COLO829 (cell line): ENCODE results near the gene CA10.

Experiments
- DNase-seq: peaks from one replicate; pipeline ENCODE4 v3.0.0; 2012; ENCODE audit warnings: low spot score

CA10 gene

DNA sequence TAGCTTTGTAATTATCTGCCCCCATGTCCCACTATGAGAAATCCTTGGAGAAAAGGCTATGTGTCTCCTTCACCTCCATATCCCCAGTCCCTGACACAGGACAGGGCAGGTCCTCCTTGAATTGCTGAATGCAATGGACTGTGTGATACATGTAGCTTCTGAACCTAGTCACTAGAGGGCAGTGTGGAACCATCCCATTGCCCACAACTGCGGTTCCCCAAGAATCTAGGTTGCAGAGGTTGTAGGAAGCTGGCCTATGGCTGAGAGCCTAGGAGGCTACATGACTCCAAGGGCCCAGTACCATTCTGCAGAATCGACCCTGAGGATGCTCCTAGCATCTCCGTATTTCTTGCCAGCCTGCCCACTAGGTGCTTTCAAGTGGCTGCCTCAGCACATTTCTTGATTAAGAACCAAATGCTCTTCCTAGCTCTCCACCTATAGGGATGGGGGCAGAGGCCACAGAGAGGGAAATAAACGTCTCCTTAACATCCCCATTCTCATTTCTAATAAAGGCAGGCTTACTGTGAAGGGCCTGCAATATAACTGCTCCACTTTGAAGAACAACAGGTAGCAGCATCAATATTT is 394.0 kb downstream of the CA10 start:
- DNase-seq, result peak; percentile 79

DNA sequence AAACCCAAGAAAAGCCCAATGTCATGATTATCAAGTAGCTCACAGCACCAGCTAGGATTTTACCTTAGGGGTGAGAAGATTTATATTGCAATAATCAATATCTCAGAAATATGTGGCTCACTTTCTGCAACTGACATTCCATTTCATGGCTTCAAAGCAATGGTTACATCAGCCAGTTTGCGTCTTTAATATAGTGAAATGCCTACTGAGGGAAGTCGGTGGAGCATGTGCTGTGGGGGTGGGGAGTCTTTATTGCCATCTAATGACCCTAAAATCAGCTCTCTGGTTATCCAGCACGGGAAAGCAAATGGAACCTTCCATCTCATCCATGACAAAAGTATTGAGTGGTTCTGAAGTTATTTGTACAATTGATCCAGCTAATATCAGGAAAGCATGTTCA is 395.5 kb downstream of the CA10 start:
- no peak for DNase-seq

DNA sequence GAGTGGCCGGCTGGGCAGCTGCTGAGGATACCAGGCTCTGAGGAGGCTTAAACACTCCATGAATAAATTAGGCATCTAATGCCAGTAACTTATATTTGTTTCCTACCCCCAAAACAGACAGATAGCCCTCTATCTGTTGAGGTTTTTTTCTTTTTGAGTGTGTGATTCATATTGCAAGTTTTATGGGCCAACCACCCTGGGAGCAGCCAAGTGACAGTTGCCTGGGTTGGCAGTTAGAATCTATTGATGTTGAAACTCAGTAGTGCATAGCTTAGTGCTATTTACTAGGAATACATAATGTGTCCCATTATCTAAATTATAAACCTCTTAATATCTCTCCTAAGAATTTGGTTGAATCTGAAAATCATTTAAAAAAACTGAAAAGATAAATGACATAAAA is 397.4 kb downstream of the CA10 start:
- DNase-seq, result no peak

DNA sequence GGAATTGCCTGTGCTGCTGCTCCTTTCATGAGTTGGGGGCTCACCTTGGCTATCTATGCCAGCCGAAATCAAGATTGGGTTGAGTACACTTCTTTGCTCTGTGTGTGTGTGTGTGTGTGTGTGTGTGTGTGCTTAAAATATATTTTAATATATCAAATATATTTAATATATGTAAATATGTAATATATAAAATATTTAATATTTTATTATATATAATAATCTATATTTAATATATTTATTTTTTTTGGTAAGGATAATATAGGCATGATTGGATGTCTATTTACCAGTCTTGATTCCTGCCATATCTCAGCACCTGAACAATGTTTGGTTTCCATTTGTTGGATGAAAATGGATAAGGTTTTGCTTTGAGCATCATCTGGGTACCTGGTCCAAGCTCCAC is 399.3 kb downstream of the CA10 start:
- no peak for DNase-seq

DNA sequence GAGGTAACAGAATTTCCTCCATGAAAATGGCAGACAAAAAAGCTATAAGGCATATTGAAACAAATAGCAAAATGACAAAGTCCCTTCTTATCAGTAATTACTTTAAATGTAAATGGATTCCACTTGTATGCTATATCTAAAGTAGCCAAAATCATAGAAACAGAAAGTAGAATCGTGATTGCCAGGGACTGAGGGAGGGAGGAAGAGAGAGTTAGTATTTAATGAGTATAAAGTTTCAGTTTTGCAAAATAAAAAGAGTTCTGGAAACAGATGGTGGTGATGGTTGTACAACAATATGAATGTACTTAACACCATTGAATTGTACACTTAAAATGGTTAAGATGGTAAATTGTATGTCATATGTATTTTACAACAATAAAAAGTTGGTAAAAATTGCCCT is 407.4 kb downstream of the CA10 start:
- DNase-seq, result no peak

DNA sequence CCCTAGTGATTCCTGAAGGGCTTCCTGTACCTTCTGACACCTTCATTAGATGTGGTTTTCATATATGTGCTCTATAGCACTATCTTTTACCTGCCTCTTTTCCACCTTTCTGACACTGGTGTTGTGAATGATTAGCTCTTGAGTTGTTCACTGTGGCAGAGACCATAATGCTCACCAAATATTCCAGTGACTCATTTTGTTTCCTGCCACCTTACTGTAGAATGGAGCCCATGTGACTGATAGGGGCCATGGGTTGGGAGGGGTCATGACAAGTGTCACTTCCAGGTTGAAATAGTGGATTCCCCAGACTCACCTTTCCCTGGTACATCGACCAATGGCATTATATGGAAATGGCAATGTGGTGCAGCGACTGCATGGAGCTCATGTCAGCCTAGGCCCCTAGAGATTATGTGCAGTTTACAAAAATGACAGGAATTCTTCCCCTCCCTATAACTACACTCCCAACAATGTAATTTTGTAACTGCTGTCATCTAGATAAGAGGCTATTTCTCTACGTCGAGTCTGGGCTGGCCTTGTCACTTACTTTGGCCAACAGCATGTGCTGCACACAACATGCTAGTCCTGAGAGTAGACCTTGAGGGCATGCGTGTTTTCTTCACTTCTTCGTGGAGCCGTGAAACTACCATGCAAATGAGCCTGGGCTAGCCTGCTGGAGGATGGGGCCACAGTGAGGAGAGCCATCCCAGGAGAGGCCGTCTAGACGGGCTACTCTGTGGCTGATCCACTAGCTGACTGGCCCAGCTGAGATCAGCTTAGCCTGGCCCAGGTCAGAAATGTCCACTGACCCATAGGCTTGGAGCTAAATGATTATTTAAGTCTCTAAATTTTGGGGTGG is 409.5 kb downstream of the CA10 start:
- DNase-seq, result no peak

DNA sequence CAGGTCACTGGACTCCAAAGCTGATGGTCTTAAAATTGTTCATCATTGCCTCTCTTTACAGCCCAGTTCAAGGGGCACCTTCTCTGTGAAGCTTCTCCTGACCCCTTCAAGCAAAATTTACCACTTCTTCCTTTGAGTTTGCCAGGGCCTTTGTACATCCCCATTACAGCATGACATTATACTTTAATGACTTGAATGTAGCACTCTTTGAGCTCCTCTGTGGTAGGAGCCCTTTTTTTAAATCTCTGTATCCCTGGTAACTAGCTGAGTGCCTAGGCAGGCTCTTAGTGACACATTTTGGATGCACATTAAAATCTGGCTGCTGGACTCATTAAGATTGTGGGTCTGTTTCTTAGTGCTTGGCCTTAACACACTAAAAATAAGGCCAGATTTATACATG is 412.1 kb downstream of the CA10 start:
- DNase-seq, result no peak

DNA sequence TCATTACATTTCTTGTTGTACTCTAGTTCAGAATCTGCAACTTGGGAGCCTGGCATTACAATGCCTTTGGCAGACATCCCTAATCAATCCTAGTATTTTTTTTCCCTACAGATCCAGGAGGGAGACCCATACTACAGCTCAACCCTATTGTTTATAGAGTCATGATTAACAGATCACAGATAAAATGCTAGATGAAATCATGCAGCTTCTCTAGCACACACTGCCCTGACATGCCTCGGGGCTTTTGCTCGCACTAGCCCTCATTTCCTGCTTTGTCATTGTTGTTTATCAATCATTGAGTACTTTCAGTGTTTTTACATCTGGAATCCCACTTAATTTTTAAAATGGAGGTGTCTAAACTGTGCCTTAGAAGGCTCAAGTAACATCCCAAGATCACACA is 412.5 kb downstream of the CA10 start:
- no peak for DNase-seq

DNA sequence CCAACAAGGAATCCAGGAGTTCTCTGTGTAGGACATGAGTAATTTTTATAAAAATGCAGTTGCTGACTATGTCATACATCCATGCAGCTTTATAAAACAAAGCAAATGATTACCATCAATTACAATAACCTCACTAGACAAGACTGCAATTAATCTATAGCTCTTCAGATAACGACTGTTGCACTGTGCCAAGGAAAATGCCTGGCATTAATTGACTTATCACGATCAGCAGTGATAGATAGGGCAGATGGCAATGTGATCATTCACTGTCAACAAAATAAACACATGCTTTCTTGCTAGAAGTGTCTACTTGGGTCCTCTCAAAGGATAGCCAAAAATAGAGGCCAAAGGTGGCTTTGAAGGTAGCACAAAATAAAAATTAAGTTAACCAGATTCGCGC is 415.0 kb downstream of the CA10 start:
- DNase-seq, result no peak

DNA sequence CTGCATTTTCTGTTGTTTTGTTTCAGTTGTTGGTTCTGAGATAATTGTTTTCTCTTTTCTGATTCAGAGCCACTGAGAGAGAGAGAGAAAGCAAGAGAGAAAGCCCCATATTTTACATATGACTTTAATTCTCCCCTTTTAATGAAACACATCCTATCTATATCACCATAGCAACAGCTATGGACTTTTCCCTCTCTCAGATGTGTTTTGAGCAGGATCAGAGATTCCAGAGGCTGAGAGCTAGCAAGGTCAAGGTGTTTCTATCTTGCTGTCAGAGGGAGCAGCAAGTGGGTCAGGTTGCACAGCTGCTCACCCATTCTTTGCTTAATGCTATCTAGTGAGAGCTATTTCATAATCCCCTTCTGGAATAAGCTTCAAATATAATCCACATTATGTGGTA is 415.9 kb downstream of the CA10 start:
- DNase-seq, result no peak

DNA sequence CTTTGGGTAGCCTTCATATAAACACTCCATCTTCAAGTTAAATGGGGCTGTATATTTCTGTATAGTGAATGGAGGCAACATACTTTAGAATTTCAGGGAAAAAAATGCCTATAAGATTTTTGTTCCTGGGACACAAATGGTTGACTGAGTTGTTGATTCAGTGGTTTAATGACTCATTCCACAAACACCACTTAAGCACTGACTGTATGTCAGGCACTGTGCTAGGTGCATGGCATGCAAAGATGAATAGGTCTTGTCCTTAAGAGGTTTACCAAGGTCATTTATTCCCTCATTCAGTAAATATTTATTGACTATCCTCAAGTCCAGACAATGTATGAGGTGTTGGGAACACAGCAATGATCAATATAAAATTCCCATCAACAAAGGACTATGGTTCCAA is 417.1 kb downstream of the CA10 start:
- DNase-seq, result no peak

DNA sequence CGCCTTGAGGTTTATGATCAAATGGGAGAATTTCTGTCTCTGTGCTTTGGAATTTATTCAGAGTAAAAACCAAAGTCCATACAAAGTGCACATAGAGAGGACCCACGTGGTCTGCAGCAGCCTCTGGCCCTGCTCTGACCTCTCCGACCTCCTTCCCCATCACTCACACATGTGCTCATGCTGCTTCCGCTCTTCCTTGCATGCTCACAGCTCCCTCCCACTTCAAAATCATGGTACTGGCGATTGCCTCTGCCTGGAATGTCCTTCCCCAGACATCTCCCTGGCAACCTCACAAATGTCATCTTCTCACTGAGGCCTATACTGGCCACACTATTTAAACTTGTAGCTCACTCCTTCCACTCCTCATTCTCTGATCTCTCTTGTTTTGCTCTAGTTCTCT is 418.0 kb downstream of the CA10 start:
- DNase-seq, result no peak

DNA sequence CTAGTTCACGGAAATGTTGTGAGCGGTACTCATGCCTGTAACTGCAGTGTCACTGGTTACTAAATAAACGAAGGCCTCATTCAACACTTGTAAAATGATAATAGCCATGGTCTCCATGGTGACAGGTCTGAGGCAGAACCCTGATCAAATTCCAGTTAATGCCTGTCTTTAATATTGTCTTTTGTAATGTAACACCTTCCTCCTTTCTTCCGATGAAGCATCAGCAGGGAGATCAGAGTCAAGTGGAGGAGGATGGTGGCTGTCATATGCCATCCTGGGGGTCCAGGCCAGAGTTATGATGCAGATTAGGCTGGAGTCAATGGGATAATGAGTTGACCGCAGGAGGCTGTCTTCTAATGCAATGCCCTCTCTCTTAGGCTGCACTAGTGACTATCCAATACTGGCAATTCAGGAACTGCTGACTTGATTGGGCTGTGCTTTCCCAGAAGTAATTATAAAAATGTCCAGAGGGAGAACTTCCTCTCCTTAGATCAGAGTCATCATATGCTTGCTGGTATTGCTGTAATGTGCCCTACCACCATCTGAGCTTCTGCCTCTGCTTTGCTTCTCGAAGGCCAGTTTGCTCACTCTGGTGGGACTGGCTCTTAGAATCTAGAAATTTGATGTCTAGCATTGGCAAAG is 419.1 kb downstream of the CA10 start:
- DNase-seq, result no peak

DNA sequence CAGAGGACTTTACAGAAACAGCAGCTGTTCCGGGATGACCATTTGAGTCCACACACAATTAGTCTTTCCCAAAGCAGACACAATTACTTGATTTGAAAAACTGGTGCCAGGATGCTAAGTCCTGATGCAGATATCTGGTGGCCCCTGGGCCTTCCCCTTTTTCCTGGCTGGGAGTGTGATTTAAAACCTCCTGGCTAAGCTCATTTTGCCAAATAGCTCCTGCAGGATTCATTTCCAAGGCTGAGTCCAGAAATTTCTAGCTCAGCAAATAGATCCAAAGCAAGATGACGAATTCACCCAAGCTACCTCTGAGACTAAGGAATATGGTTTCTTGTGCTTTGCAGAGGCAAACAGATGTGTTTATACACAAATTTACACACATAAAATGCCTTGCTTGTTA is 422.2 kb downstream of the CA10 start:
- DNase-seq, result no peak

DNA sequence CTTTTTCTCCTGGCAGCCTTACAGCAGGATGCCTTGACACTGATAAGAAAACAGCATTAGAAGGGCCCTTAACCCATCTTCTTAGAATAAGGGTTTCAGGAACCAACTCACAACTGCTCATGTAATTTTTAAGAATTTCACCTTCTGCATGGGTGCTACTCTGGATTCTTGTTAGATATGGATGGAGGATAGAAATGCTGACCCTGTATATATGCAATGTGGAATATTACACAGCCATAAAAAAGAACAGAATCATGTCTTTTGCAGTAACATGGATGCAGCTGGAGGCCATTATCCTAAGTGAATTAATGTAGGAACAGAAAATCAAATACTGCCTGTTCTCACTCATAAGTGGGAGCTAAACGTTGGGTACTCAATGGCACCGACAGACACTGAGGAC is 423.5 kb downstream of the CA10 start:
- no peak for DNase-seq

DNA sequence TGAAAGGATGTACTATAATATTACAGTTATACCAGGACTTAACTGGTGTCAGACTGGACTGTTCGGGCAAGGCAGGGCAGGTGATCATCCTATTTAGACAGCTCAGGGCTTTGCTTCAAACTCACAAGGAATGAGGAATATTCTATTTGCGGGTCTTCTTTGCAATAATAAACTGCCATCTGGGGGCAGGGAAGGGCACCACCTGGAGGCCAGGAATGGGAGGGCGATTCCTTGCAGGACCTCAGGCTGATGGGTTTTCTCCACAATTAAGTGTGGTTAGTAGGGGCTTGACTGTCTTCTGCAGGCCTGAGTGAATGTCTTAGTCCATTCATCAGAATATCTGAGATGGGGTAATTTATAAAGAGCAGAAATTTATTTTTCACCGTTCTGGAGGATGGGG is 424.1 kb downstream of the CA10 start:
- no peak for DNase-seq

DNA sequence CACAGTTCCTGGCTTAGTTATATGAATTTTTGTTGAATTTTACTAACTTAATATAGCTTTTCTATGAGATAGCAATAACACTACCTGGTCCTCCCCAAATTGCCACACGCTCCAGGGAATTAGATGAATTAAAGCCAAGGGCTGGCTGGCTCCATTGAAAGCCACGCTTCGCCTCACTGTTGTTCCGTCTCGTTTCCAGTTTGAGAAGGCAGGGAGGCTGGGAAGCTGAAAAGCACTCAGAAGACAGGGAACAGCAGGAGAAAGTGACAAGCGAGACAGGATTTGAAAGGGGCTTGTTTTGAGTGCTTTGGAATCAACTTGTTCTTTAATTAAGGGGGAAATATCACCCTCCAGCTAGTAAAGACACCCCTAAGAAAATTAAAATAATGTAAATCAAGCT is 425.3 kb downstream of the CA10 start:
- DNase-seq, result no peak

DNA sequence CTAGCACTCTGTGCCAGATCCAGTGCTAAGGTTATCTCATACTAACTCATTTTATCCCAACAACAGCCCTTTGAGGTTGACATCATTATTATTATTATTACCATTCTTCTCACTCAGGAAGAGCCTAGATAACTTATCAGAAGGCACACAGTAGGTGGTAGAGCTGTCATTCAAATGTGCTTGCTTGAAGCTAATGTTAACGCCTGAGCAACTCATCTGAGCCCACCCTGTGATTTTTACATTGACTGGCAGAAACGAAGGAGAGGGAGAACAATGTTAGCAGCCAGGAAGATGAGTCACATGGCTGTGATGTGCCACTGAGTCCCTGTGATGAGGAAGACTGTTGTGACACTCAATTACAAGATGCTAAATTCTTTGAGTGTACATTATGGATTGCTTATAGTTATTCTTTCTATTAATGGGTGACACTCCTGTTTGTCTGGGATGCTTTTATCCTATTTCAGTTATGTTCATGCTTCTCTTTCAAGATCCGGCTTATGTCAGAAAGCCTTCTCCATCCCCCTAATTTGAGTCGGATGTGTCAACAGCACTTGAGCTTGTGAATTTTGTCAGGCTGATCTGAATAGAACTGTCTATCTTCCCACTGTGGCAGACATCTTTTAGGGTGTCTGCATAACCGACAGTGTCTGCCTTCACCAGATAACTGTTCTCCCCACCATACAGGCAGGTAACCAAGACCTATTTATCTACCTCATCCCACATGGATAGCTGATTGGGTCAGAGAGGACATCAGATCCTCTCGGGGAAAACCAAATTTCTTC is 426.4 kb downstream of the CA10 start:
- DNase-seq, result no peak

DNA sequence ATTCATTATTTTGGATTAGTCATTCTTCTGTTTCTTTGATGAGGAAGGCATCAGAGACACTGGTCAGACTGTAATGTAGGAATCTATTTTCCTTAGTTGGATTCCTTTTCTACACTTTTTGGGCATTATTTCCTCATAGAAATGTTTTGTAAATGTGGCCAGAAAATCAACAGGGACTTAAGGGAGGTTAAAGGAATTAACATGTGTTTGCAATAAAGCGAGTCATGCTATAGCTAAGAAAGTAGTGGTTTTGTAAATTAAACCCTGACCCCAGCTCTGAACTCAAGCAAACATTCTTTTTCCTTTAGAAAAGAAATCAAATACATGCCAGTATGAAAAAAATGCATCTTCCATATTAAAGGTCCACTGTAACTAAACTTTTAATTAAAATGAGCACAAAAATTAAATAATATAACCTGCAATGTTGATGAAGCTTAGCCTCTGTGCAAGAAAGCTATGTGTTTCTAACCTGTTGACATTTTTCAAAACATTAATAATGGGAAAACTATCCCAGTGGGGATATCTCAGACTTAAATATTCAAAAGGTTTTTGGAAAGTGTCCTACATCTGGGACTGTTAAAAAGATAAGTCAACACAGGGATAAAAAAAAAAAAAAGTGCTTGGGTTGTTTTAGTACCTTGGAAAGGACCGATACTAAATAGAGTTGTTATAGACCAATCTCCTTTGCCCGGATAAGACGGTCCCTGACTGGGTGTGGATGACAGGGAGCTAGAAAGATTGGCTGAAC is 428.0 kb downstream of the CA10 start:
- DNase-seq, result no peak

DNA sequence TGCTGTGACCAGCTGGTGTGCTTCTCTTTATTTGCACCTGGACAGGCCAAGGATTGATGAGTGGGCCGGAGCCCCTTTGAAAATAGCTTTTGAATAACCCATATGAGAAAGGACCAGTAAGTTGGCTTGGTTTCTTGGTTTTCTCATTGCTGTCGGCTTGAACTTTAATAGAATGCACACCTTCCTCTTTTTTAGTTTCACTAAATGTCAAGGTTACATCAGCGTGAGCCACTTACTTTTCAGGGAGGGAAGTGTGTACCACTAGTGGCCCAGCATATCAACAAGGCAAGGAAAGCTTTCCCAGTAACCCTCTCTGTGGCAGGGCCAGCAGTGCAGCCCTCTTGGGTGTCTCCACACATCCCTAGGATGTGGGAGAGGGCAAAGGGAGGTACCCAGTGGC is 433.3 kb downstream of the CA10 start:
- DNase-seq, result no peak

DNA sequence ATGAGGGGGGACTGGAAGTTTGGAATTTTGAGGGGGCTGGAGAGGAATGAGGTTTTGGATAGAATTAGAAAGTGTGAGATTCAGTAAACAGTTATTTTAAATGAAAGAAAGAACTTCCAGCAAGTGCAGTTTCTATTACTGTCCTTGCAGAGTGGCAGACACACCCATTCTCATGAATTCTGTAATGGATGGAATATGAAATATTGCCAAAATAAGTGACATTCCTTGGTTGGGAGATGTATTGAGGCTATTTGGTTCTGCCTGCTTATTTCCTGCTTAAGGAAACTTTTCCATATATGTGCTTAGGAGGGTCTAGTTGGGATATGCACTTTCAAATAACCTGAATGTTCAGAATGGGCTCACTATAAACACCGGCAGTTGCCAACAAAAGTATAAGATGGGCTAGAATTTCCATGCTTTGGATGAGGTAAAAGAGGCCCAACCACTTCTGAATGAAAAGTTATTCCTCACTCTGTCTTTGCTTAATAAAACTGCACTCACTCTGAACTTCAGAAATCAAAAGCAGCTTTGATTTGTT is 434.4 kb downstream of the CA10 start:
- DNase-seq, result no peak

DNA sequence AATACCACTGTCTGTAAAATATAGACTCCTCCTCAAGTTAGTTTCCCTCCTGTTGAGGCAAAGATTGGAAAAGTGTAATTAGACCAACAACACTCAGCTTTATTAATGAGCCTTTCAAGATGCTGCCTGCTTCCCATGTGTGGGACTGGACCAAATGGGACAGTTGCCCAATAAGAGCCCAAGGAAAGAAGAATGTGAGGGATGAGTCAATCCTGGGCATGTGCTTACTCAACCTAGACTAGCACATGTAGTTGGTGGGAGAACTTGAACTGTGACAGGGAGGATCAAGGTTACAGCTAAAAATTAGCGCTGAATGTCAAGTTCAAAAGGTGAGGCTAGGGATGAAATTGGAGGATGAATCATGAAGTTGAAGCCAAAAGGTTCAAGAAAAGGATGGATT is 435.5 kb downstream of the CA10 start:
- DNase-seq, result no peak
